Activated CD4-positive, alpha-beta T cell treated with anti-CD3 and anti-CD28 coated beads, Interleukin-10, Interleukin-2, amounts not matched to agents 100 ng/mL and 50 ng/mL, durations not matched to agents 16 hours and 8 hours (primary cell): ENCODE measurements around the gene CC2D2B.
"Not testable (repeated sequence)": the region's sequence is repeated elsewhere in the genome, so short reads cannot be mapped to it uniquely, and the experiment has no call there.

Experiments
- DNase-seq: peaks from one replicate; pipeline ENCODE4 v3.0.0-alpha.2; 2020

The CC2D2B gene

GRCh38 chr10:96034625-96035024 is 126.8 kb downstream of the CC2D2B start:
- no peak for DNase-seq

- DNase-seq = no peak
Measured at GRCh38 chr10:96038476-96039387, 131.0 kb downstream of the CC2D2B start.

GRCh38 chr10:96041146-96041545 is 133.4 kb downstream of the CC2D2B start:
- no peak for DNase-seq

- DNase-seq = peak; percentile 89
Measured at GRCh38 chr10:96043033-96043892, 135.5 kb downstream of the CC2D2B start, which contains the start of gene CCNJ. Gene CCNJ, plus strand, starts transcription at chr10:96043583. Its CDS starts 811 bp downstream, at chr10:96044394.

- peak; percentile 53 for DNase-seq
Measured at GRCh38 chr10:96043893-96044715, 136.3 kb downstream of the CC2D2B start.

GRCh38 chr10:96044736-96045135 is 137.0 kb downstream of the CC2D2B start:
- DNase-seq = peak; percentile 2

- no peak for DNase-seq
Measured at GRCh38 chr10:96046546-96046945, 138.8 kb downstream of the CC2D2B start.

- DNase-seq = no peak
Measured at GRCh38 chr10:96047004-96047649, 139.4 kb downstream of the CC2D2B start.

- DNase-seq = not testable (repeated sequence)
Measured at GRCh38 chr10:96047925-96048324, 140.2 kb downstream of the CC2D2B start.

GRCh38 chr10:96049340-96049739 is 141.6 kb downstream of the CC2D2B start:
- DNase-seq = no peak

- DNase-seq = no peak
Measured at GRCh38 chr10:96053985-96054384, 146.2 kb downstream of the CC2D2B start.

- DNase-seq = no peak
Measured at GRCh38 chr10:96056787-96057186, 149.0 kb downstream of the CC2D2B start.

GRCh38 chr10:96061232-96061631 is 153.5 kb downstream of the CC2D2B start:
- DNase-seq = no peak

GRCh38 chr10:96072674-96073073 is 164.9 kb downstream of the CC2D2B start:
- DNase-seq = no peak

GRCh38 chr10:96073722-96074121 is 165.9 kb downstream of the CC2D2B start:
- DNase-seq = peak; percentile 92

- no peak for DNase-seq
Measured at GRCh38 chr10:96074776-96075175, 167.0 kb downstream of the CC2D2B start.

- DNase-seq = no peak
Measured at GRCh38 chr10:96075977-96076376, 168.2 kb downstream of the CC2D2B start.

GRCh38 chr10:96077156-96077555 is 169.4 kb downstream of the CC2D2B start:
- no peak for DNase-seq

- DNase-seq = no peak
Measured at GRCh38 chr10:96082153-96082552, 174.4 kb downstream of the CC2D2B start.
